Measurements from ENCODE around the gene CDCA4.

The CDCA4 gene

GRCh38 chr14:104989236-104989950 is 31.5 kb downstream of the CDCA4 start:
- no peak for DNase-seq

GRCh38 chr14:104986487-104987164 is 34.3 kb downstream of the CDCA4 start:
- no peak for DNase-seq

DNA sequence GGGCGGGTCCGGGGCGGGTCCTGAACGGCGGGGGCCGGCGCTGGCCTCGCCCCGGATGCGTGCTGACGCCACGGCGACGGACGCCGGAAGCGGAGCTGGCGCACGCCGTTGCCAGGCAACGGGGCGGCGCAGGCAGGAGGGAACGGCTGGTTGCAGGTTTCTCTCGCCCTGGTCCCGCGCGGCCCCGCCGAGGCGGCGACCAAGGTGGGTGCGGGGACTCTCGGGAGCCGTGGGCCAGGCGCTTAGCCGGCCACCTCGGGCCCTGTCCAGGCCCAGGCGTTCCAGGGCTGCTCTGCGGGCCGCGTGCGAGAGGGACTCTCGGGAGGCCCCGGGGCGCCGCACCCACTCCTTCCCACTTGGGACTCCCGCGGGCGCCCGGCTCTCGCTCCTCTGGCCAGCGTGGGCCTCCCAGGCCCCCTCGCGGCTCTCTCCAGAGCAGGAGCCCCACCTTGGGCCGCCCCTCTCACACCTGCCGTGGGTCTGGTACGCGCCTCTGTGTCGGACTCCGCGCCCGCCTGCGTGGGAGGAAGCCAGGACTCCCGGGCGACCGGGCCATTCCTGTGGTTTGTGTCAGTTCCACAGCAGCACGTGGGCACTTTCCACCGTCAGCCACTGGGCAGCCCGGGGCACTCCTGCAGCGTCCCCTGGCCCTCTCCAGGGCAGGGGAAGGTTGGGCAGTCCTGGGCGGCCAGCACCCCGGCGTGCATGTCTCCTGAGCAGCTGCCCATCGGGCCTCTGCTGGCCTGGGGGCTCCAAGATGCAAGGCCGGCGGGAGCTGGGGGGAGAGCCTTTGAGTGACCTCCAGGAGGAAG is 35.0 kb downstream of the CDCA4 start, which contains the start of gene CLBA1:
TSS of gene CLBA1 (plus strand) at position 114 of the 812 bp plus-strand sequence. CDS start at position 758, 644 bp downstream.
- DNase-seq, result peak; percentile 94 to 99 (median 97)

- DNase-seq, result no peak
These were observed 36.6 kb downstream of the CDCA4 start for GRCh38 chr14:104984056-104984894.

DNA sequence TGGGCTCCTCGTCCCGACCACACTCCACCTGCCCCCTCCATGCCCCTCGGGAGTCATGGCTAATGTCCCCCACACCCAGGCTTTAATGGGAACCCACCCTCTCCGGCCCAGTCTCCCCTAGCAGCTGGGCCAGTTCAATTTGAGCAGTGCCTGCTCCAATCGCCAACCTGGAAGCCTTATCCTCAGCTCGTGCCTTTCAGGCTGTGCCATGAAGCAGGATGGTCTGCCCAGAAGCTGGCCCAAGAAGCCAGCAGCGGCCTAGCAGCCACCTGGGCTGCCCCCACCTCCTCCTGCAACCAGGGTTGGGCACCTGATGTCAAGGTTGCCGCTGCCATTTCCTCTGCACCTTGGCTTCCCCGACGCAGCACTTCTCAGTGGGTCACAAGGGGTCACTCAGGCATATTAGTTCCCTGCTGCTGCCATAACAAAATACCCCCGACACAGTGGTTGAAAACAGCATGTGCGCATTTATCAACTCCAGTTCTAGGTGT is 37.6 kb downstream of the CDCA4 start:
- no peak for DNase-seq

GRCh38 chr14:104982548-104983230 is 38.2 kb downstream of the CDCA4 start:
- DNase-seq, result peak in 1 of 4 experiments; percentile 12

- DNase-seq, result no peak
These were observed 39.0 kb downstream of the CDCA4 start for GRCh38 chr14:104981699-104982541.

DNA sequence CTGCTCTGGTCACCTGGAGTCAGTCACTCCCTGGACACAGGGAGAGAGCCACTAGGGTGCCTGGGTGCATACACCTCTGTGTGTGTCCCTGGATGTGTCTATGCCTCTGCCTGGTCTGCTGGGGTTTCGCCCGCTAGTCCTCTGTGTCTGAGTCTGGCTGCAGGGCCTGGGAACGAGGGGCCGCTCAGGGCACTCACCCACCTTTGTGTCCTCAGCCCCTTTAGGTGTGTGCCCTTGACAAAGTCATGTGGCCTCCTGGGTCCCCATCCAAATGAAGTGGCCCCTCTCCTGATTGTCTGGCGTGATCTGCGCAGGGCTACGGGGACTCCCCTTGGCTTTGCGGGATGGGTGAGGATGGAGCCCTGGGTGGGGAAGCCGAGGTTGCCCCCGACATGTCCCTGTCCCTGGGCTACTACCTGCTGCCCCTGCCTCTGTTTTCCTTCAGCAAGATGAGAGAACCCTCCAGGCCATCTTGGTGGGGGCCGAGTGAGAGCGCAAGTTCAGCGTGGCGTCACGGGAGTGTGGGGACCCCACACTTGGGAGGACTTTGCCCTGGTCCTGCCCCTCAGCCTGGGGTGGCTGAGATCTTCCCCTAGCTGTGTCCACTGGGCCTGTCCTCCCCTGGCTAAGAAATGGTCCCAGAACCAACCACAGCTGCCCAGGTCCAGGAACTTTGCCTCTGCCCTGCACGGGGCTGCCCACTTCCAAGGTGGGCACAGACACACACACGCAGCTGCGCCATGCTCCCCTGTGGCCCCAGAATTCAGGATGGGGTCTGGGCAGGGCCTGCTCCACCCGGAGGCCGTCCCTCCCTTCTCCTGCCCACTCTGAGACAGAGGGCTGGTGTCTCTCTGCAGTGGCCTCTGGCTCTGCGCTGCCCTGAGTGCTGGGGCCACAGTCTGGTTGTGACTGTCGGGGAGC is 40.0 kb downstream of the CDCA4 start:
- no peak for DNase-seq

- DNase-seq, result no peak
These were observed 40.9 kb downstream of the CDCA4 start for GRCh38 chr14:104979758-104980610.

DNA sequence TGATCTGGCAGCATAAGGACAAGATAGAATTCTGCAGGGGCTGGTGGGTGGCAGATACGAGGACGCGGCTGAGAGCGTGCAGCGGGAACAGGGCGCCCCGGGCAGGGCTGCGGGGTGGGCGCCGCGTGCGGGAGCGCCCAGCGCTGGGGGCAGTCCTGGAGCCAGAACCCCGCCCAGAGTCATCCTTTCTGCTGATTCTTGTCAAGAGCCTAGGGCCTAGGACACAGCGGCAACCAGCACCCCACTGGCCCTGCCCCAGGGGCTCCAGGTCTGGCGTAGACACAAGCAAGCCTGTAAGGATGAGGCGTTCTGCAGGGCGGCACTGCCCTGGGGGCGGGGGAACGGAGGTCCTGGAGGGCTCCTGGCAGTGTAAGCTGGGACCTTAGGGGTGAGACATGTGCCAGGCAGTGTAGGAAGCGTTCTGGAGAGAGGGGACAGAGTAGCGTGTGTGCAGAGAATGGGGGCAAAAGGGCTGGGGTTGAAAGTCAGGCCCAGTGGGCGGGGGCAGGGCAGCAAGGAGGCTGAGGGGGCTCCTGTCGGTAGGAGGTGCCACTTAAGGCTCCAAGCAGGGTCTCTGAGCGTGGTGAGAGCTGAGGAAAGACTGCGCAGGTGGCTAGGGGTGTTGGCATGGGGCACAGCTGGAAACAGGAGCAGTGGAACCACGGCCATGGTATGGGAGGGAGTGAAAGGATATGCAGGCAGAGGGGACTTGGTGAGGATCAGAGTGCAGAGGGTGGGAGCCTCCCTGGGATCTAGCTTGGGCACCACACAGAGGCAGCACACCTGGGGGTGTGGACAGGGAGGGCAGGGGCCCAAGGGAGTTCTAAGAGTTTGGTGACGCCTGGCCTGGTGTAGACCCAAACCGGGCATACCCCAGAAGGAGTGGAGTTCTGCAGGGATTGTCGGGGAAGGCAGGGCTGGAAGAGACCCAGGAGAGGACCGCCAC is 41.9 kb downstream of the CDCA4 start:
- no peak for DNase-seq

- peak; percentile 83 to 95 (median 88) for DNase-seq
These were observed 42.9 kb downstream of the CDCA4 start, which contains the start of gene AHNAK2 for GRCh38 chr14:104977681-104978653. Gene AHNAK2 (minus strand): TSS chr14:104978374. CDS start chr14:104978237, 137 bp downstream.

DNA sequence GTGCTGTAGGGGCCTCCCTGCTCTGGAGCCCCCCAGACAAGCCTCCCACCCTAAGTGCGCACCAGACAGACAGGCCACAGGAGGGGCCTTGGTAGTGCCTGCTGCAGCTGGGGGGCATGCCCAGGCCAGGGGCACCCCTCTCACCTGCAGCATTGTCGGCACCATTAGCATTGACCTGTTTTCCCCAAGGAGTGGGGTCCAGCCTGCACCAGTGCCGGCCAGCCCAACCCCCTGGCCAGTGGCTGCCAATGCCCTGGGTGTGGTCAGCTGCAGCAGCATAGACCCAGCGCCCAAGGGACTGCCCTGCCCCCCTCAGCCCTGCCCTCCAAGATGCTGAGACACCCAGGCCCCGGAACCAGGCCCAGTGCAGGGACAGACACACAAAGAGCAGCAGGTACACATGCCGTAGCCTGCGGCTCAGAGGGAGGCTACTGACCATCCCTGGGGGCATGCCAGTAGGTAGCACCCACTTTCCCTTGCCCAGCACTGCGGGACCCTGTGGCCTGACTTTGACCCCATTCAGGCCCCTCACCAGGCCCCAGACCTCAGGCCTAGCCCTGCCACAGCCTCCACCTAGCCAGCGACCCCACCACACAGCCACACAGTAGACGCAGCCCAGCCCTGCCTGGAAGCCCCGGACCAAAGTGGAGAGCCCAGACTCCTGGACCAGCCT is 43.7 kb downstream of the CDCA4 start:
- no peak for DNase-seq

DNA sequence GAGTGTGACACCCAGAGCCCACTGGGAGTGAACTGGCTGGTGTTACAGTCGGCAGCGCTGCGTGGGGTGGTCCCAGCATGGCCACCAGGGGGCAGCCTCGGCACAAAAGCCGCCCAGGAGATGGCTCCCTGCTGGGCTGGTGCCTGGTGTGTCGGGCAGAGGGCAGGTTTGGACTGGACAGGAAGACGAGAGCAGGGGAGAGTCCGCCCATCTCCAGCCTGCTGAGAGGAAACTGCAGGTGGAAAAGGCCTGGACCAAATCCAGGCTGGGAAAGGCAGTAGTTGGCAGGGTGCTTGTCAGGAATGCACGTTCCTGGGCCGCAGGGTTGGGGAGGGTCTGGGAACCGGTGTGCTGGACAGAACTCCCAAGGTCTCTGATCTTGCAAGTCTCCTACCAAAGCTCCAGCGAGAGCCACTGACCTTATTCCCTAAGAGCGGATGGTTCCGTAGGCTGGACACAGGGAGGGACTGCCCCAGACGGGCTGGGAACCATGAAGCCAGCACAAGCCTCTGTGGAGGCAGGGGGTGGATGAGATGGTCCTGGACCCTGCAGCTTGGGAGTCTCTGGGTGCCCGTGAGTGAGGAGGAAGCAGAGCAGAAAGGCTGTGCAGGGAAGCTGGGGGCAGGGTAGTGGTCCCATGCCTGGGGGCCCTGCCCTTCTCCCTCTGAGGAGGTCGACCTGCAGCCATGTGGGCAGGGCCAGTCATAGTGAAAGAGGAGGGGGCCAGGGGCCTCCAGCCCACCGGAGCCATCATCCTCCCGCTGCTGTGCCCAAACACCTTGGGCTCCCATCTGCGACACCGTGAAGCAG is 44.5 kb downstream of the CDCA4 start:
- DNase-seq, result peak; percentile 90 to 95 (median 94)

Measured in suppressor macrophage (primary cell).